Activated B cell treated with CpG ODN at 0.5 μM for 24 hours (primary cell): ENCODE results near the gene RNPEP. TPM values are rescaled to one million over a fixed set of nuclear protein-coding genes. Genes with fewer than 3 reads are reported as not detected.

Experiments
- ATAC-seq: fragments of 200-7000 bp; cut with Tn5 transposase; one replicate; pipeline ENCODE4 v1.10.0; 2021; ENCODE audit warnings: low read depth, mild to moderate bottlenecking, moderate library complexity
- CTCF ChIA-PET: fragments of 350-600 bp; sonication (Branson Sonifier 250); formaldehyde crosslinking; loops from one replicate; lab custom pipeline; 2021; ENCODE audit warnings: antibody characterized with exemption; lab: Charles Lee
- POLR2A ChIA-PET: fragments of 350-600 bp; sonication (Branson Sonifier 250); formaldehyde crosslinking; loops from one replicate; lab custom pipeline; 2021; ENCODE audit warnings: antibody characterized with exemption; lab: Charles Lee
- DNase-seq: peaks from one replicate; pipeline ENCODE4 v3.0.0; 2022
- H3K27ac Mint-ChIP-seq: one replicate; pipeline ENCODE4 v1.8.0; 2020; ENCODE audit warnings: mixed read lengths
- H3K27me3 Mint-ChIP-seq: one replicate; pipeline ENCODE4 v1.8.0; 2021; ENCODE audit warnings: mixed read lengths
- H3K36me3 Mint-ChIP-seq: one replicate; pipeline ENCODE4 v1.8.0; 2021; ENCODE audit warnings: low read depth, mixed read lengths
- H3K4me1 Mint-ChIP-seq: one replicate; pipeline ENCODE4 v1.8.0; 2021; ENCODE audit warnings: mixed read lengths
- H3K4me3 Mint-ChIP-seq: one replicate; pipeline ENCODE4 v1.8.0; 2020; ENCODE audit warnings: mild to moderate bottlenecking, mixed read lengths
- H3K9me3 Mint-ChIP-seq: one replicate; pipeline ENCODE4 v1.8.0; 2020; ENCODE audit warnings: mixed read lengths
- CTCF ChIP-seq: fragments of 200-600 bp; IDR thresholded peaks from one replicate; pipeline ENCODE4 v1.8.0; 2022; ENCODE audit warnings: antibody characterized with exemption, mild to moderate bottlenecking
- intact Hi-C: fragments of 100-400 bp; cut with micrococcal nuclease; formaldehyde crosslinking; loops from one replicate; pipeline ENCODE4 v1.15.1; 2024
- total RNA-seq: library from RNA; stranded (reverse); gene quantifications from 2 replicates; pipeline ENCODE4 v1.2.3, GENCODE V29; 2022

Gene RNPEP
- total RNA-seq, 1 donor from 2014 or later, result 37.3 TPM

GRCh38 chr1:202023001-202023433 lies 40.6 kb downstream of the RNPEP start:
- ChIA-PET CTCF (no interaction called here), POLR2A (no interaction called here)
- Mint-ChIP-seq H3K27ac (no peak overlapping the region), H3K27me3 (peaks cover 8% of the 10 kb centered on the region), H3K4me1 (no peaks in the 10 kb centered on the region), H3K4me3 (no peak overlapping the region), H3K9me3 (no peaks in the 10 kb centered on the region), H3K36me3 (no peaks in the 10 kb centered on the region)
- TF ChIP-seq CTCF, result no peak
- DNase-seq (no peak), ATAC-seq (no peak)
- intact Hi-C loops, result no loop called here

GRCh38 chr1:202029171-202029665 lies 46.8 kb downstream of the RNPEP start:
- Mint-ChIP-seq H3K9me3 (no peaks in the 10 kb centered on the region), H3K27ac (no peak overlapping the region), H3K4me3 (no peak overlapping the region), H3K4me1 (no peaks in the 10 kb centered on the region), H3K27me3 (peaks cover 4% of the 10 kb centered on the region), H3K36me3 (no peaks in the 10 kb centered on the region)
- DNase-seq, result no peak
- ATAC-seq, result no peak
- CTCF ChIA-PET, result interaction anchor here (1.4 kb wide), 1 partner anchor 30 kb away, joined by 3 read pairs; no protein-coding TSS in a partner anchor
- POLR2A ChIA-PET, result no interaction called here
- intact Hi-C loops, result no loop called here
- no peak for TF ChIP-seq CTCF

GRCh38 chr1:202029727-202030126 lies 47.3 kb downstream of the RNPEP start:
- no peak for TF ChIP-seq CTCF
- Mint-ChIP-seq H3K4me1 (no peaks in the 10 kb centered on the region), H3K27me3 (peaks cover 4% of the 10 kb centered on the region), H3K4me3 (no peak overlapping the region), H3K9me3 (no peaks in the 10 kb centered on the region), H3K27ac (no peak overlapping the region), H3K36me3 (no peaks in the 10 kb centered on the region)
- POLR2A ChIA-PET, result no interaction called here
- intact Hi-C loops, result no loop called here
- DNase-seq, result no peak
- no peak for ATAC-seq
- CTCF ChIA-PET, result interaction anchor here (1.4 kb wide), 1 partner anchor 30 kb away, joined by 3 read pairs; no protein-coding TSS in a partner anchor

- peaks cover 4% of the 10 kb centered on the region for H3K27me3 Mint-ChIP-seq
- POLR2A ChIA-PET, result no interaction called here
- intact Hi-C loops, result no loop called here
- no peaks in the 10 kb centered on the region for H3K36me3 Mint-ChIP-seq
- ATAC-seq, result no peak
- H3K9me3 Mint-ChIP-seq, result no peaks in the 10 kb centered on the region
- no peaks in the 10 kb centered on the region for H3K4me1 Mint-ChIP-seq
- no peak overlapping the region for H3K4me3 Mint-ChIP-seq
- CTCF ChIA-PET, result no interaction called here
- no peak overlapping the region for H3K27ac Mint-ChIP-seq
- no peak for TF ChIP-seq CTCF
- DNase-seq, result no peak
These were observed 49.3 kb downstream of the RNPEP start for GRCh38 chr1:202031796-202032195.

GRCh38 chr1:202034149-202034682 lies 51.8 kb downstream of the RNPEP start:
- H3K27me3 Mint-ChIP-seq, result peaks cover 4% of the 10 kb centered on the region
- no peak overlapping the region for H3K4me3 Mint-ChIP-seq
- H3K4me1 Mint-ChIP-seq, result no peaks in the 10 kb centered on the region
- CTCF ChIA-PET, result no interaction called here
- H3K27ac Mint-ChIP-seq, result no peak overlapping the region
- POLR2A ChIA-PET, result no interaction called here
- H3K36me3 Mint-ChIP-seq, result no peaks in the 10 kb centered on the region
- no peaks in the 10 kb centered on the region for H3K9me3 Mint-ChIP-seq
- intact Hi-C loops, result no loop called here
- no peak for DNase-seq
- no peak for TF ChIP-seq CTCF
- no peak for ATAC-seq
